ENCODE data around the gene SLC44A1. TPM values are rescaled to one million over a fixed set of nuclear protein-coding genes. Genes with fewer than 3 reads are reported as not detected.

The SLC44A1 gene
- total and polyA plus RNA-seq, 10 of the 15 experiments (the other 5 are each of a cell fraction or from before 2014, with no cell fraction given) = 2.4 to 21.2 (median 12.4) TPM

- RAD21 ChIA-PET (ENCODE audit: unreplicated experiment) = no interaction called here
- Histone ChIP-seq H3K27ac (ENCODE audit: control insufficient read depth, insufficient read depth) (no peak overlapping the region), H3K4me2 (ENCODE audit: control insufficient read depth, insufficient read depth) (no peak overlapping the region), H4K20me1 (ENCODE audit: control insufficient read depth, insufficient read depth) (no peaks in the 10 kb centered on the region), H2AFZ (ENCODE audit: control insufficient read depth, low read depth, low read length) (no peak overlapping the region), H3K27me3 (replicated peaks in 1 of 2; ENCODE audit: control insufficient read depth in 2 of 2, insufficient read depth in 2 of 2, low read length in 1 of 2) (no peaks in the 10 kb centered on the region), H3K36me3 (ENCODE audit: control insufficient read depth in 2 of 2, insufficient read depth in 2 of 2, low read length in 1 of 2) (peaks cover 0 to 3% of the 10 kb centered on the region in 2 experiments; a peak in 3 of 4 replicates), H3K9me3 (replicated peaks; ENCODE audit: control insufficient read depth, insufficient read depth, low read length) (peaks cover 12% of the 10 kb centered on the region), H3K4me3 (no peak overlapping the region), H3K9ac (ENCODE audit: control insufficient read depth, insufficient read depth, low read length) (no peak overlapping the region), H3K79me2 (ENCODE audit: control insufficient read depth, insufficient read depth, low read length) (peaks cover 27% of the 10 kb centered on the region), H3K4me1 (ENCODE audit: control insufficient read depth, insufficient read depth, low read length) (no peaks in the 10 kb centered on the region)
- ATAC-seq = no peak
- CTCF ChIA-PET = interaction anchor here (0.6 kb wide), 1 partner anchor 270 kb away, joined by 3 read pairs; no protein-coding TSS in a partner anchor
- POLR2A ChIA-PET = no interaction called here
- no peak for DNase-seq (ENCODE audit: low read depth, low spot score)
- SMC1A ChIA-PET (ENCODE audit: uncharacterized antibody, unreplicated experiment) = interaction anchor here (1.1 kb wide), 1 partner anchor 27 kb away, joined by 4 read pairs; no protein-coding TSS in a partner anchor
- BruUV-seq (replicated peaks) = no TSS peak
- TF ChIP-seq YBX1 (IDR thresholded peaks at IDR 0.05) (no peak), ZBTB33 (IDR thresholded peaks at IDR 0.05) (no peak), SIN3A (IDR thresholded peaks at IDR 0.05; ENCODE audit: low read depth, low read length) (no peak)
- 93% methylated on average over 2 of the region's 2 CpGs for WGBS (ENCODE audit: insufficient coverage, insufficient replicate concordance, low lambda C conversion rate, missing lambda C conversion rate)
- intact Hi-C loops (cut with micrococcal nuclease; ENCODE audit: unreplicated experiment) (no loop called here), in situ Hi-C loops (cut with MboI) (no loop called here)
- no peak for FAIRE-seq
Measured at GRCh38 chr9:105455836-105456475, 211.5 kb downstream of the SLC44A1 start.

All from GM12878 (cell line).